GM12875 (cell line): ENCODE results near the gene GAL.

Experiments used
- H3K4me3 ChIP-seq: one replicate; pipeline ENCODE4 v1.5.1; 2011; ENCODE audit warnings: low read depth, low read length, control low read depth
- TF ChIP-seq, protein P1 (sequence below): IDR thresholded peaks from 2 replicates; pipeline ENCODE4 v1.5.1; 2011; ENCODE audit warnings: low read depth, mild to moderate bottlenecking, control low read depth, inconsistent platforms, low read length, moderate library complexity, borderline replicate concordance; ENCODE audit not compliant: insufficient read depth

Gene GAL

DNA sequence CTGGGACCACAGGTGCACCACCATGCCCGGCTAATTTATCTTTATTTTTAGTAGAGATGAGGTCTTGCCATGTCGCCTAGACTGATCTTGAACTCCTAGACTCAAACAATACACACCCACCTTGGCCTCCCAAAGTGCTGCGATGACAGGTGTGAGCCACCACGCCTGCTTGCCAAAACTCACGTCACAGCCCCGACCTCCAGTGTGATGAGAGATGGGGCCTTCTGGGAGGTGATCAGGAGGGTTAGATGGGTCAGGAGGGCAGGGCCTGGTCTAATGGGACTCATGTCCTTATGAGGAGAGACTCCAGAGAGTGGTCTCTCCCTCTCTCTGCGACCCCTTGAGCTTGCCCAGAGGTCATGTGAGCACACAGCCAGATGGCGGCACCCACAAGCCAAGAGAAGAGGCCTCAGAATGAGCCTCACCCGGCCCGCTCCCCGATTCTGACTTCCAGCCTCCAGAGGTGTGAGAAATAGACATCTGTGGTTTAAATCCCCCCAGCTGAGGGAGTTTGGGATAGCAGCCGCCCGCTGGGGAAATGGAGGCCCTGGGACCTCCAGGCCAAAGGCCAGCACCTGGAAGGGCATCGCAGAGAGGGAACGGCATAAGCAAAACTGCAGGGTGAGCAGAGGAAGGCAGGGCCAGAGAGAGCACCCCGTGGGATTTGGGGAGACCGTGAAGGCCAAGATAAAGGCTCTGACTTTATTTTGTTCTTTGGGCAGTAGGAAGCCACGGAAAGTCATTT is 24.1 kb upstream of the GAL start:
- H3K4me3 ChIP-seq = no peak overlapping the region
- TF ChIP-seq, protein P1, sequence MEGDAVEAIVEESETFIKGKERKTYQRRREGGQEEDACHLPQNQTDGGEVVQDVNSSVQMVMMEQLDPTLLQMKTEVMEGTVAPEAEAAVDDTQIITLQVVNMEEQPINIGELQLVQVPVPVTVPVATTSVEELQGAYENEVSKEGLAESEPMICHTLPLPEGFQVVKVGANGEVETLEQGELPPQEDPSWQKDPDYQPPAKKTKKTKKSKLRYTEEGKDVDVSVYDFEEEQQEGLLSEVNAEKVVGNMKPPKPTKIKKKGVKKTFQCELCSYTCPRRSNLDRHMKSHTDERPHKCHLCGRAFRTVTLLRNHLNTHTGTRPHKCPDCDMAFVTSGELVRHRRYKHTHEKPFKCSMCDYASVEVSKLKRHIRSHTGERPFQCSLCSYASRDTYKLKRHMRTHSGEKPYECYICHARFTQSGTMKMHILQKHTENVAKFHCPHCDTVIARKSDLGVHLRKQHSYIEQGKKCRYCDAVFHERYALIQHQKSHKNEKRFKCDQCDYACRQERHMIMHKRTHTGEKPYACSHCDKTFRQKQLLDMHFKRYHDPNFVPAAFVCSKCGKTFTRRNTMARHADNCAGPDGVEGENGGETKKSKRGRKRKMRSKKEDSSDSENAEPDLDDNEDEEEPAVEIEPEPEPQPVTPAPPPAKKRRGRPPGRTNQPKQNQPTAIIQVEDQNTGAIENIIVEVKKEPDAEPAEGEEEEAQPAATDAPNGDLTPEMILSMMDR = no peak

DNA sequence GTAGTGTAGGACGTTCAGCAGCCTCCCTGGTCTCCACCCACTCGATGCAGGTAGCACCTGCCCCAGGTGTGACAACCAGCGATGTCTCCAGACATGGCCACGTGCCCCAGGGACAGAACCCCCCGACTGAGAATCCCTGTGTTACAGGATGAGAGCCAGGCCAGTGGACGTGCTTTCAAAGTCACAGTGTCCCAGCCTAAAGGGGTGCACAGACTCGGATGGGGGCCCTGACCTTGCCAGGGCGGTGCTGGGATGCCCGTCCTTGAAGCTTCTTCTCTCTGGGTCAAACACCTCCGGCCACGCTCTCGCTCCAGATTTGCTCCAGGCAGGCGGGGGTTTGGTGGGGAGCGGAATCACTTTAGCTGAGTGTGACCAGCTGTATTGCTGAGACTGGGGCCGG is 23.3 kb upstream of the GAL start:
- no peak overlapping the region for H3K4me3 ChIP-seq
- TF ChIP-seq, protein P1 = no peak

DNA sequence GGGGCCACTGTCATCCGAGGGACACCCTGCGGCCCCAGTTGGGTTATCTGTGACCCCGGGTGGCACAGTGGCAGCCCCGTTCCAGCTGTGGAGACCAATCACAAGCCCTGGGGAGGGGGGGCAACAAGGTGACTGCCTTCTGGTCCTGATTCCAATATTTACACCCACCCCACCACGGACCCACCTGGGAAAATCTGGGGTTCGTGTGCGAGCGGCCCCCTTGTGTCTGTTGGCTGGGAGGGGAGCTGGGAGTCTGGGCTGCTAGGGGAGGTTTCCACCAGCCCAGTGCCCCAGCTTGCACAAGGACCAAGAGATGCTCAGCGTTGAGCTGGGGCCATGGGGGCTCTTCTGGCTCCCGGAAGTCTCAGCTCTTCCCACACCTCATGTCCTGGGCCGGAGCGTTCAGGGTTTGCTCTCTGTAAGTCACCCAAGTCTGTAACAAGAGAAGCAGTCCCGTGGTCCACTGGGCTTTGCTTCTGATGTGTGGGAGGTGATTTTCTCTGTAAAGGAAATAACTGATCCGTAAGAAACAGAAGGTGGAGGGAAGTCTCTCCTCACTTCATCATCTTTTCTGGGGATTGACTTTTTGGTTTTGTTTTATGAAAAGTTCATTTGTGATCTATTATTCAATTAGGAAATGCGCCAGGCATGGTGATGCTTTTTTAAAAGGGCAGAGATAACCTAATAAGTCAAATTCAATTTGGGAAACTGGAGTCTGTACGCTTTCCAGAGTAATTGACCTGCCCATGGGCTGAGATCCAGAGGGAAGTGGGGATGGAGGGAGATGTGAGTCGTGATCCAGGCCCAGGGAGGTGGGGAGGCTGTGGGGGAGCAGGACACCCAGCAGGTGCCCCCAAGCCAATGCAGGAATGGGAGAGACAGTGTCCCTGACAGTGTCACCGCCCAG is 22.4 kb upstream of the GAL start:
- H3K4me3 ChIP-seq = no peak overlapping the region
- TF ChIP-seq, protein P1 = no peak

DNA sequence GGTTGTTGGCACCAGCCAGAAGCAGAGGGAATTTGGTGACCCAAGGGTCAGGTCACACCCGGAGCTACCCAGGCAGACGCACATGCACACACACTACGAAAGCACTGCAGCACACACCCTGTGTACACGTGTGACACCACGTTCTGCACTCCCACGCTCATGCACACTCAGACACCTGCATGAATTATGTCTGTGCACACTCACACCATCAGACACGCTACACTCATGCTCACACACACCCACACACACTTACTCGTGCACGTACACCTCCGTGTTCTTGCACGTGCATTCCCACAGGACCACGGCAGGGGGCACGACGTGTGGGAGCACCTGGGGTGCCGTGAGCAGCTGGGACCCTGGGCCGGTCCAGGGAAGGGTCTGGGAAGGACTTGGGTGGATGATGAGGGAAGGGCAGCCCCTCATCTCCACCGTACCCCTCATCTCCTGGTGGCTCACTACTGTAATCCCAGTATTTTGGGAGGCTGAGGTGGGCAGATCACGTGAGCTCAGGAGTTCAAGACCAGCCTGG is 20.8 kb upstream of the GAL start:
- no peak overlapping the region for H3K4me3 ChIP-seq
- TF ChIP-seq, protein P1 = no peak

DNA sequence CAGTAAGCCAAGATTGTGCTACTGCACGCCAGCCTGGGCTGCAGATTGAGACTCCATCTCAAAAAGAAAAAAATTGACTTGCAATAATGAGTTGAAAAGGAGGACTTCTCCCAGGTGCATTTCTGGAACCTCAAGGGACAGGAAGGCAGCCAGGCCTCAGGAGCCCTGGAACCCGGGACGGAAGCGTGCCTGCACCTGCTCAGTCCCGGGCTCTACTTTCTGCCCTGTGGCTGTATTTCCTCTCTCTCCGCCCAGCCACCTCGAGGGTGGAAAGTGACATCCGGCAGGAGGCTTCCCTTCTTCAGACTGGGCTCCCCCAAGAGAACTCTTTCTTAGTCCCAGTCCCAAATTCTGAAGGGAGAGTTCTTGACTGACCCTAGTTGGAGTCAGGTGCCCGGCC is 20.2 kb upstream of the GAL start:
- H3K4me3 ChIP-seq = no peak overlapping the region
- TF ChIP-seq, protein P1 = no peak

DNA sequence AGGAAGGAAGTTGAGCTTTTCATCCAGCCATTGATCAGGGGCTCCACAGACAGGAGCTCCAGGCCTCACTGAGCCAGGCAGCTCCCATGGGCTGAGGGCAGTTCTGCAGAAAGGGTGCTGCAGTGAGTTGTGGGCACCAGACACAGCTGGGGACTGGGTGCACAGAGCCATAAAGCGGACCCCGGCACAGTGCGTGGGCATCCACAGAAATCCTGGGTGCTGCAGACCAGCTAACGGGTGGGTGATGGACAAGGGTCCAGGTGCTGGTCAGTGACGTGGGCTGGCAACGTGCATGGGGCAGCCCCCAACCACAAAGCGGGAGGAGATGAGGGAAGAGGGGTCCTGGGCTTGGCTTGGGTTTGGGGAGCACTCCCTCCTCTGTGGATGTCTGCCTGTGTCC is 19.4 kb upstream of the GAL start:
- TF ChIP-seq, protein P1 = no peak
- H3K4me3 ChIP-seq = no peak overlapping the region

DNA sequence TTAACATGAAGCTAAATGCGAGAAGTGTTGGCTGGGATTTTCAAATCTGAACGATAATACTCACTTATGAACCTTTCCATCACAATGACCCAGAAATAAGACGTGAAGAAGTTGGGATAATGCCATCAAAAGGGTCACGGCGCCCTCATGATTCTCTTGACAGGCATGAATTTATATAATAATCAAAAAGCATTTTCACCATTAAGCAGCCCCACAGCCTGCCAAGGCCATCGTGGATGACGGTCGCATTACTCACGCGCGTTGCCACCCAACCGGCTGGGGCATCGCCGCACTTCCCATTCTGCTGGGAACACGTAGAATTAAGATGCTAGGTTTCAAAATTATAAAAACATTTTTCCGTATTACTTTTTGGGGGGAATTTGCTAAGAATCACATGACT is 18.9 kb upstream of the GAL start:
- TF ChIP-seq, protein P1 = no peak
- no peak overlapping the region for H3K4me3 ChIP-seq
